ENCODE data around the gene FBXO4.

FBXO4 gene

DNA sequence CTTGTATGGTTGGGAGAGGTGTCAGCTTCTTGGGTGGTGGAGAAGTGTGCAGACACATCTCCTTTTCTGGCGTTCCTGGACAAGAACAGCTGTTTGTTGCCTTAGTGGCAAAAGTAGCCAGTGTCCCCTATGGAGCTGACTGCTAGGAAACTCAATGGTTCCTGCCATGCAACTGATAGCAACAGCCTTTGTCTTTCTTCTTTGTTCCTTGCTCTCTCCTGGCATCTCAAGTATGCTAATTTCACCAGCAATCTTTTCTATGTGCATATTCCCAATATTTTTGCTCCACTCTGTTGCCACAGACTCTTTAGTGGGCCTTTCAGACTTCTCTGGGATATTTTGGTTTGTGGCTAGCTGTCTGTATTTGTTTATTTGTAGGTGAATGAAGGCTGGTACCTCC, 36.7 kb downstream of the FBXO4 start (continued):
- TF ChIP-seq GLIS3 (CRISPR knock-in tag; IDR thresholded peaks at IDR 0.05) (no peak), CREB5 (CRISPR knock-in tag; IDR thresholded peaks at IDR 0.05; ENCODE audit: low read depth) (no peak)

DNA sequence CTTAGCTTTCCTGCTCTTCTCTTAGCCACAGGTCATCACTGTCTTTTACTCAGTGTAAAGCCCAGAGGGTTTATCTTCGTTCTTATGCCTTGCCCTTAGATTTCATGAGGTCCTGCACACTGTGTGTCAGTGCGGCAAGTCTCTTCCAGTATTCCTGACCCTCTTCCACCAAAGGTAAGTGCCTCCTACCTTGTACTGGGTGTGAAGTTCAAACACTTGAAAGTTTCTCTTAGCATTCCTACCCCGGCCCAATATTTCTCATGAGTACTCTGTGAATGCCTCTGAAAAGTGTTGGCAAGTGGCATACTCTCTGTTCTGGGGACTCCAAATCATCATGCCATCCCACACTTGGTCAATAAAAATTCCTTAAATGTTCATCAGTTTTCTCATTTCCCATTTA, 37.4 kb downstream of the FBXO4 start:
- no peak for TF ChIP-seq ZNF565 (CRISPR knock-in tag; conservative IDR thresholded peaks at IDR 0.05; ENCODE audit: low read depth)
- no peak for ATAC-seq

DNA sequence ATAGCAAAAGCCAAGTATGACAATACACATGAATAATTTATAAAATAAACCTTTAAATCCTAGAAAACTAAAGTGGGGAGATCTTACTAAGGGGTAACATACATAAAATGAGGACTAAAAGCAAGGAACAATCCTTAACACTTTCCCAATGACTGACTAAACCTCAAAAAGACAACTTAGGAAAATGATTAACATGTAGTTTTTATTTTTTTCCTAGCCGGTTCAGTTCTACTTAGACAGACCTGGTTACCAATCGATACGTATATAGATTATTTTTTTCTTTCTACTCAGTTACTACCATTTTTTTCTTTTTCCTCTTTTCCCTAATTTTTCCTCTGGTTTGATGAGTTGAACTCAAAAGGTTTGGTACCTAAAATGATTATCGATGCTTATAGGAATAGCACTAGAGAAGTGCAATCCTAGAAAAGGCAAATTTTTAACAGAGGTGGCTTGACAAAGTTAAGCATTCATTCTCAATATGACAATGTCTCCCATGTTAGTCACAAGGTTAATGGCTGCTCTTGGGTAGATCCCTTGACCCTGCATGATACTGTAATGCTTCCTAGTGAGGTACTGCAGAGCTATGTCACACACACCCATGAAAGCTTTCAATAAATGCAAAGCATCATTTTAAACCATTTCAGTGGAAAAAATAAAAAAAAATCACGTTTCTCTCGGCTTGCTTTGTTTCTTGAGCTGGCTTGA, 41.5 kb downstream of the FBXO4 start:
- no peak for TF ChIP-seq BACH2 (CRISPR knock-in tag; IDR thresholded peaks at IDR 0.05; ENCODE audit: borderline replicate concordance)
- TF ChIP-seq, protein P1, sequence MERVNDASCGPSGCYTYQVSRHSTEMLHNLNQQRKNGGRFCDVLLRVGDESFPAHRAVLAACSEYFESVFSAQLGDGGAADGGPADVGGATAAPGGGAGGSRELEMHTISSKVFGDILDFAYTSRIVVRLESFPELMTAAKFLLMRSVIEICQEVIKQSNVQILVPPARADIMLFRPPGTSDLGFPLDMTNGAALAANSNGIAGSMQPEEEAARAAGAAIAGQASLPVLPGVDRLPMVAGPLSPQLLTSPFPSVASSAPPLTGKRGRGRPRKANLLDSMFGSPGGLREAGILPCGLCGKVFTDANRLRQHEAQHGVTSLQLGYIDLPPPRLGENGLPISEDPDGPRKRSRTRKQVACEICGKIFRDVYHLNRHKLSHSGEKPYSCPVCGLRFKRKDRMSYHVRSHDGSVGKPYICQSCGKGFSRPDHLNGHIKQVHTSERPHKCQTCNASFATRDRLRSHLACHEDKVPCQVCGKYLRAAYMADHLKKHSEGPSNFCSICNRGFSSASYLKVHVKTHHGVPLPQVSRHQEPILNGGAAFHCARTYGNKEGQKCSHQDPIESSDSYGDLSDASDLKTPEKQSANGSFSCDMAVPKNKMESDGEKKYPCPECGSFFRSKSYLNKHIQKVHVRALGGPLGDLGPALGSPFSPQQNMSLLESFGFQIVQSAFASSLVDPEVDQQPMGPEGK (CRISPR knock-in tag; IDR thresholded peaks at IDR 0.05; ENCODE audit: borderline replicate concordance) = no peak
- TF ChIP-seq TOX (CRISPR knock-in tag; IDR thresholded peaks at IDR 0.05; ENCODE audit: borderline replicate concordance) = no peak
- no peak for TF ChIP-seq ZNF70 (CRISPR knock-in tag; IDR thresholded peaks at IDR 0.05)
- no peak for ATAC-seq

DNA sequence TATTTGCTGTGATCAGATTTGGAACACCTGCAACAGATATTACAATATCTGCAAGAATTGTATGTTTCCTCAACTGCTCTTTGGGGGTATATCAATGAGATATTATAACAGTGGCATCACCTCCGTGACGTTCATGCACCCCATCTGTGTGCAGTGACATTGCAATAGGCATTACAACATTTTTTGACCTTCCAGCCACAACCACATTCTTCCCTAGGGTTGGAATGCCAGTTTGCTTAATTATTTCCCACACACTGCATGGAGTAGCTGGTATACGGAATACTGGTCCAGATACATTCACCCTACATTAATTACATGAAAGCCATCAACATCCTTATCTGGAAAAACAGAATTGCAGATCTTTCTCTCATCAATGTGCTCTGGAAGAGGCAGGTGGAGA, 42.3 kb downstream of the FBXO4 start:
- no peak for TF ChIP-seq TCF4 (CRISPR knock-in tag; IDR thresholded peaks at IDR 0.05; ENCODE audit: borderline replicate concordance)
- TF ChIP-seq, protein P1 (CRISPR knock-in tag; IDR thresholded peaks at IDR 0.05; ENCODE audit: borderline replicate concordance) = no peak
- no peak for TF ChIP-seq TOX (CRISPR knock-in tag; IDR thresholded peaks at IDR 0.05; ENCODE audit: borderline replicate concordance)
- no peak for TF ChIP-seq CSDC2 (CRISPR knock-in tag; IDR thresholded peaks at IDR 0.05)
- TF ChIP-seq ISL1 (CRISPR knock-in tag; IDR thresholded peaks at IDR 0.05) = no peak
- TF ChIP-seq ESRRG (CRISPR knock-in tag; IDR thresholded peaks at IDR 0.05) = no peak
- no peak for TF ChIP-seq ZFP30 (CRISPR knock-in tag; IDR thresholded peaks at IDR 0.05)
- no peak for TF ChIP-seq CREB5 (CRISPR knock-in tag; IDR thresholded peaks at IDR 0.05; ENCODE audit: low read depth)
- TF ChIP-seq BACH2 (CRISPR knock-in tag; IDR thresholded peaks at IDR 0.05; ENCODE audit: borderline replicate concordance) = no peak
- TF ChIP-seq SNAI2 (CRISPR knock-in tag; IDR thresholded peaks at IDR 0.05) = no peak
- no peak for ATAC-seq

GRCh38 chr5:41968153-41968723, 43.2 kb downstream of the FBXO4 start:
- no peak for ATAC-seq
- TF ChIP-seq TOX (CRISPR knock-in tag; IDR thresholded peaks at IDR 0.05; ENCODE audit: borderline replicate concordance) (no peak), ZFP30 (CRISPR knock-in tag; IDR thresholded peaks at IDR 0.05) (no peak), CREB5 (CRISPR knock-in tag; IDR thresholded peaks at IDR 0.05; ENCODE audit: low read depth) (no peak), ZFP3 (CRISPR knock-in tag; IDR thresholded peaks at IDR 0.05) (no peak), ISL1 (CRISPR knock-in tag; IDR thresholded peaks at IDR 0.05) (no peak), ZNF565 (CRISPR knock-in tag; conservative IDR thresholded peaks at IDR 0.05; ENCODE audit: low read depth) (no peak)

- ATAC-seq = no peak
- no peak for TF ChIP-seq ZC3H10 (CRISPR knock-in tag; IDR thresholded peaks at IDR 0.05)
- TF ChIP-seq TCF4 (CRISPR knock-in tag; IDR thresholded peaks at IDR 0.05; ENCODE audit: borderline replicate concordance) = no peak
- TF ChIP-seq ZNF8 (CRISPR knock-in tag; IDR thresholded peaks at IDR 0.05) = no peak
- TF ChIP-seq TOX (CRISPR knock-in tag; IDR thresholded peaks at IDR 0.05; ENCODE audit: borderline replicate concordance) = no peak
- no peak for TF ChIP-seq ESRRG (CRISPR knock-in tag; IDR thresholded peaks at IDR 0.05)
- no peak for TF ChIP-seq PPARA (CRISPR knock-in tag; IDR thresholded peaks at IDR 0.05; ENCODE audit: borderline replicate concordance)
- TF ChIP-seq OSR1 (CRISPR knock-in tag; IDR thresholded peaks at IDR 0.05) = no peak
- TF ChIP-seq GLIS3 (CRISPR knock-in tag; IDR thresholded peaks at IDR 0.05) = no peak
- TF ChIP-seq RARB (CRISPR knock-in tag; IDR thresholded peaks at IDR 0.05) = no peak
- no peak for TF ChIP-seq BACH2 (CRISPR knock-in tag; IDR thresholded peaks at IDR 0.05; ENCODE audit: borderline replicate concordance)
- no peak for TF ChIP-seq TSHZ2 (CRISPR knock-in tag; IDR thresholded peaks at IDR 0.05)
- no peak for TF ChIP-seq ISL1 (CRISPR knock-in tag; IDR thresholded peaks at IDR 0.05)
Observed at GRCh38 chr5:41973087-41973486, 48.0 kb downstream of the FBXO4 start.
